Smooth muscle cell (in vitro differentiated cells): ENCODE measurements around the gene LMTK3. TPM values are rescaled to one million over a fixed set of nuclear protein-coding genes. Genes with fewer than 3 reads are reported as not detected.

Experiments used
- DNase-seq: peaks from one replicate; lab custom pipeline; 2025; ENCODE audit not compliant: unreplicated experiment; lab: John Stamatoyannopoulos, UW
- H2AFZ ChIP-seq: fragments of 200-600 bp; sonication (generic); 2 replicates; pipeline ENCODE4 v1.6.0; 2016; ENCODE audit warnings: antibody characterized with exemption, low read depth, mild to moderate bottlenecking
- H3F3A ChIP-seq: fragments of 200-600 bp; sonication (generic); 2 replicates; pipeline ENCODE4 v1.6.0; 2017; ENCODE audit warnings: antibody characterized with exemption, low read depth
- H3K27ac ChIP-seq: fragments of 200-600 bp; sonication (generic); 2 replicates; pipeline ENCODE4 v1.5.1; 2016; ENCODE audit warnings: low read depth, mild to moderate bottlenecking
- H3K27me3 ChIP-seq: fragments of 200-600 bp; sonication (generic); 2 replicates; pipeline ENCODE4 v1.6.1; 2016; ENCODE audit warnings: low read depth, mild to moderate bottlenecking
- H3K36me3 ChIP-seq: fragments of 200-600 bp; sonication (generic); 2 replicates; pipeline ENCODE4 v1.5.1; 2016; ENCODE audit warnings: low read depth
- H3K4me1 ChIP-seq: fragments of 200-600 bp; sonication (generic); 2 replicates; pipeline ENCODE4 v1.5.1; 2016; ENCODE audit warnings: low read depth
- H3K4me2 ChIP-seq: fragments of 200-600 bp; sonication (generic); 2 replicates; pipeline ENCODE4 v1.6.0; 2016; ENCODE audit warnings: mild to moderate bottlenecking
- H3K4me3 ChIP-seq: fragments of 200-600 bp; sonication (generic); 2 replicates; pipeline ENCODE4 v1.5.1; 2016; ENCODE audit warnings: mild to moderate bottlenecking
- H3K79me2 ChIP-seq: fragments of 200-600 bp; sonication (generic); 2 replicates; pipeline ENCODE4 v1.6.0; 2016; ENCODE audit warnings: low read depth, mild to moderate bottlenecking
- H3K9ac ChIP-seq: fragments of 200-600 bp; sonication (generic); 2 replicates; pipeline ENCODE4 v1.6.0; 2016; ENCODE audit warnings: low read depth
- H3K9me3 ChIP-seq: fragments of 200-600 bp; sonication (generic); replicated peaks from 2 replicates; pipeline ENCODE4 v1.5.1; 2016; ENCODE audit warnings: low read depth
- H4K20me1 ChIP-seq: fragments of 200-600 bp; sonication (generic); 2 replicates; pipeline ENCODE4 v1.6.0; 2016; ENCODE audit warnings: low read depth
- CTCF ChIP-seq: fragments of 200-600 bp; sonication (generic); IDR thresholded peaks from 2 replicates; pipeline ENCODE4 v1.5.1; 2017; ENCODE audit warnings: borderline replicate concordance, mild to moderate bottlenecking, antibody characterized with exemption; ENCODE audit not compliant: insufficient read depth, poor library complexity, severe bottlenecking
- WGBS: methylation state at CpG from one replicate; pipeline ENCODE4 v1.1.7; 2016; ENCODE audit warnings: low lambda C conversion rate; 5-methylcytosine and 5-hydroxymethylcytosine counted together
- polyA plus RNA-seq: library from polyadenylated mRNA; unstranded; fragments of >200 nt; fragmentation: Nextera tagmentation; extraction: Ambion mirVana; gene quantifications from 2 replicates; pipeline ENCODE4 v1.2.1, GENCODE V29; 2016
- total RNA-seq: library from RNA; depleted of rRNA; stranded (reverse); fragments of >200 nt; gene quantifications from 2 replicates; pipeline ENCODE4 v1.2.3, GENCODE V29; 2014

LMTK3 gene
- total and polyA plus RNA-seq, 2 experiments from 2014 or later, result 0.66 to 3.1 TPM

- WGBS, result 97% methylated on average over 32 of the region's 32 CpGs
- Histone ChIP-seq H4K20me1 (peaks cover 41% of the 10 kb centered on the region), H3K4me2 (no peak overlapping the region), H3F3A (peaks cover 4% of the 10 kb centered on the region), H2AFZ (no peak overlapping the region), H3K27ac (no peak overlapping the region), H3K4me3 (no peak overlapping the region), H3K4me1 (no peaks in the 10 kb centered on the region), H3K79me2 (no peaks in the 10 kb centered on the region), H3K27me3 (no peaks in the 10 kb centered on the region), H3K9ac (no peak overlapping the region), H3K36me3 (no peaks in the 10 kb centered on the region), H3K9me3 (no peaks in the 10 kb centered on the region)
- DNase-seq, result no peak
- TF ChIP-seq CTCF, result no peak
These were observed 31.5 kb downstream of the LMTK3 start for GRCh38 chr19:48480183-48480557.

GRCh38 chr19:48479686-48480085 lies 31.9 kb downstream of the LMTK3 start:
- Histone ChIP-seq H3K4me1 (no peaks in the 10 kb centered on the region), H4K20me1 (peaks cover 46% of the 10 kb centered on the region), H3K9me3 (no peaks in the 10 kb centered on the region), H3K4me2 (no peak overlapping the region), H2AFZ (no peak overlapping the region), H3K79me2 (no peaks in the 10 kb centered on the region), H3K4me3 (no peak overlapping the region), H3K9ac (no peak overlapping the region), H3K27me3 (no peaks in the 10 kb centered on the region), H3F3A (peaks cover 4% of the 10 kb centered on the region), H3K27ac (no peak overlapping the region), H3K36me3 (peaks cover 3% of the 10 kb centered on the region)
- DNase-seq, result no peak
- no peak for TF ChIP-seq CTCF
- WGBS, result 97% methylated on average over 7 of the region's 7 CpGs

GRCh38 chr19:48478339-48479256 lies 33.0 kb downstream of the LMTK3 start:
- Histone ChIP-seq H3K27ac (no peak overlapping the region), H2AFZ (no peak overlapping the region), H3K4me2 (no peak overlapping the region), H3K4me1 (no peaks in the 10 kb centered on the region), H3K9ac (no peak overlapping the region), H3K9me3 (no peaks in the 10 kb centered on the region), H4K20me1 (peaks cover 56% of the 10 kb centered on the region), H3K27me3 (no peaks in the 10 kb centered on the region), H3F3A (peaks cover 4% of the 10 kb centered on the region), H3K79me2 (no peaks in the 10 kb centered on the region), H3K36me3 (peaks cover 5% of the 10 kb centered on the region), H3K4me3 (no peak overlapping the region)
- WGBS, result 97% methylated on average over 14 of the region's 29 CpGs
- DNase-seq, result no peak
- no peak for TF ChIP-seq CTCF
